Transverse colon (tissue), 4 donors: ENCODE results near the gene ALPP.
"Not testable (repeated sequence)": the region's sequence is repeated elsewhere in the genome, so short reads cannot be mapped to it uniquely, and the experiment has no call there.

Source experiments
- CTCF ChIP-seq, 5 experiments: fragments of 200-600 bp in 3 of 5; fragments of 450-650 bp in 2 of 5; sonication (generic) in 3 of 5; IDR thresholded peaks; 1 replicate in 2 of 5; 2 replicates in 3 of 5; pipeline ENCODE4 v1.5.1; 2016 to 2017; ENCODE audit warnings: antibody characterized with exemption in 5 of 5, inconsistent platforms in 3 of 5, mild to moderate bottlenecking in 2 of 5, moderate library complexity in 1 of 5
- EP300 ChIP-seq: sonication (generic); formaldehyde crosslinking; IDR thresholded peaks from one replicate; pipeline ENCODE4 v1.6.1; 2017; ENCODE audit warnings: antibody characterized with exemption, low read depth
- POLR2A ChIP-seq: fragments of 450-650 bp; IDR thresholded peaks from one replicate; pipeline ENCODE4 v1.6.1; 2016; ENCODE audit warnings: antibody characterized with exemption, mild to moderate bottlenecking, moderate library complexity
- POLR2AphosphoS5 ChIP-seq, 3 donors: sonication (generic); formaldehyde crosslinking; IDR thresholded peaks; one replicate each; pipeline ENCODE4 v1.6.1; 2016; ENCODE audit warnings: antibody characterized with exemption in 3 of 3

- TF ChIP-seq CTCF (IDR thresholded peaks at IDR 0.05); EP300; POLR2AphosphoS5 (IDR thresholded peaks at IDR 0.05); POLR2A: not testable (repeated sequence)
Observed at GRCh38 chr2:232370007-232370406, 8.5 kb upstream of the ALPP start.
